AG04449 (cell line): ENCODE data around the gene RTKN.
A peak's percentile ranks its signal among the peaks of the same experiment; 100 is the strongest.

Experiments used
- CTCF ChIA-PET: fragments of 350-600 bp; formaldehyde crosslinking; extraction: SDS; loops from one replicate; lab custom pipeline; 2021; ENCODE audit warnings: antibody characterized with exemption; lab: Yijun Ruan, JAX
- POLR2A ChIA-PET: fragments of 400-600, 350-600 bp; formaldehyde crosslinking; extraction: SDS; loops from one replicate; lab custom pipeline; 2020; ENCODE audit warnings: antibody characterized with exemption, inconsistent platforms; lab: Yijun Ruan, JAX
- DNase-seq: peaks from one replicate; pipeline ENCODE4 v3.0.0-alpha.2; 2010; ENCODE audit warnings: low read depth, low spot score
- H3K4me3 ChIP-seq: 2 replicates; pipeline ENCODE4 v1.5.1; 2011; ENCODE audit warnings: low read depth, mild to moderate bottlenecking, control low read depth, low read length
- TF ChIP-seq, protein P1 (sequence below): IDR thresholded peaks from one replicate; pipeline ENCODE4 v1.5.1; 2011; ENCODE audit warnings: mild to moderate bottlenecking, moderate library complexity, low read length, control low read depth, inconsistent platforms; ENCODE audit not compliant: insufficient read depth; ENCODE audit errors: missing control alignments

RTKN gene

DNA sequence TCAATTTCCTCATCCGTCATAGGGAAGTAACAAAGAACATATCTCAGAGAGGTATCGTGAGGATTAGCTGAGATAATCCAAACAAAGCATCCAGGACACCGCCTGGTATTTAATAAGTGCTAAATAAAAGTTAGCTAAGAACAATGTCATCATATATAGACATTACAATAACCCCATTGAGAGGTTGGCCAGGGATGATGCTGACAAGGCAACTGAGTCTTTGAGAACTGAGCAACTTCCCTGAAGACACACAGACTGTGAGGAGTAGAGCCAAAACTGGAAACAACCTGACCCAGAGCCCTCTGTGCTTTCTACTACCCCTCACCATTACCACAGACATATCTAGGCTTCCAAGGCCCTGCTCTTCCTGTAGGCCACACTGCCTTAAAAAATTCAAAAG is 60.0 kb downstream of the RTKN start:
- ChIA-PET POLR2A (interaction anchor here (1.0 kb wide), 1 partner anchor 9 kb away, joined by 4 read pairs; no protein-coding TSS in a partner anchor), CTCF (interaction anchor here (1.3 to 2.4 kb wide), 2 partner anchors 11 to 47 kb away, joined by 10 to 47 read pairs; no protein-coding TSS in a partner anchor)
- no peak for DNase-seq
- H3K4me3 ChIP-seq = no peak overlapping the region
- TF ChIP-seq, protein P1, sequence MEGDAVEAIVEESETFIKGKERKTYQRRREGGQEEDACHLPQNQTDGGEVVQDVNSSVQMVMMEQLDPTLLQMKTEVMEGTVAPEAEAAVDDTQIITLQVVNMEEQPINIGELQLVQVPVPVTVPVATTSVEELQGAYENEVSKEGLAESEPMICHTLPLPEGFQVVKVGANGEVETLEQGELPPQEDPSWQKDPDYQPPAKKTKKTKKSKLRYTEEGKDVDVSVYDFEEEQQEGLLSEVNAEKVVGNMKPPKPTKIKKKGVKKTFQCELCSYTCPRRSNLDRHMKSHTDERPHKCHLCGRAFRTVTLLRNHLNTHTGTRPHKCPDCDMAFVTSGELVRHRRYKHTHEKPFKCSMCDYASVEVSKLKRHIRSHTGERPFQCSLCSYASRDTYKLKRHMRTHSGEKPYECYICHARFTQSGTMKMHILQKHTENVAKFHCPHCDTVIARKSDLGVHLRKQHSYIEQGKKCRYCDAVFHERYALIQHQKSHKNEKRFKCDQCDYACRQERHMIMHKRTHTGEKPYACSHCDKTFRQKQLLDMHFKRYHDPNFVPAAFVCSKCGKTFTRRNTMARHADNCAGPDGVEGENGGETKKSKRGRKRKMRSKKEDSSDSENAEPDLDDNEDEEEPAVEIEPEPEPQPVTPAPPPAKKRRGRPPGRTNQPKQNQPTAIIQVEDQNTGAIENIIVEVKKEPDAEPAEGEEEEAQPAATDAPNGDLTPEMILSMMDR = no peak

- POLR2A ChIA-PET = interaction anchor here (0.6 to 1.5 kb wide), 4 partner anchors 8 to 150 kb away, joined by 3 to 5 read pairs (median 4); partner anchors contain the start of genes AUP1 and HTRA2
- TF ChIP-seq, protein P1 = no peak
- CTCF ChIA-PET = interaction anchor here (0.9 to 6.7 kb wide), 3 partner anchors 8 to 45 kb away, joined by 3 to 51 read pairs (median 8); no protein-coding TSS in a partner anchor
- peak; percentile 23 for DNase-seq
- H3K4me3 ChIP-seq = peak within 1 kb of the TSS; percentile 68
These were observed 61.6 kb downstream of the RTKN start, which contains the start of gene DCTN1 for GRCh38 chr2:74379851-74380789. TSS of gene DCTN1 (minus strand) at chr2:74380311. CDS start at chr2:74380037, 274 bp downstream.

DNA sequence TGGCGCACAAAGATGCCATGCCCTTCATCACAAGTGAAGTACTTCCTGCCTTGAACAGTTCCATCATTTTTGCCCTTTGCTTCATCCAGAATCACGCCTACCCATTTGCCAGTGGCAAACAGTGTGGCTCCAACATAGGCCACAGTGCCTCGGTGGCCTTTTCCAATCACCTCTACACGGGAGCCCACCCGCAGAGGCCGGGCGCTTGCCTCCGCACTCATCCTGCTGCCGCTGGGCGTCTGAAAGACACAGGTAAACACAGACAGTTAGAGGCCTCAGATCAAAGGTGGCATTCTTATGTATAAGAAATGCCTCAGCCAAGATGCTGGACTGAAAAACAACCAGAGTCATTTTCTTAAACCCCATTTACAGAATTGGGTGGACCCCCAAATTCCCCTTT is 63.7 kb downstream of the RTKN start:
- ChIA-PET CTCF (interaction anchor here (6.7 kb wide), 1 partner anchor 14 kb away, joined by 51 read pairs; no protein-coding TSS in a partner anchor), POLR2A (no interaction called here)
- H3K4me3 ChIP-seq = no peak overlapping the region
- TF ChIP-seq, protein P1 = no peak
- no peak for DNase-seq

DNA sequence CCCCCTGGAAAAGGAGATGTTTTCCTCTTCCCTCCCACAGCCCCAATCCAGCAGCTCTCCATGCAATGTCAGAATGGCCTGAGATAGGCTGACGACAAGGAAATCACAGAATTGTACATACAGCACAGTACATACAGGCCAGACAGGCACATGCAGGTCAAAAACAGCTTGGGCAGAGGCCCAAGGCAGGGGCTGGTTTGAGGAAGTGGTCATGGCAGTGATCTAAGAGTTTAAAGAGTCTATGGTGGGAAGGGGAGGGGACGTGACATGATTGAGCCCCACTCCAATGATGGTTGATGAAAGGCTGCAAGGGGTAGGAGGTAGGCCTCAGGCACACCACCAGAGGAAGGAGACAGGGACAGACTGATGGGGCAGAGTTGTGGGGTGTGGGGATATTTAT is 65.9 kb downstream of the RTKN start:
- no peak overlapping the region for H3K4me3 ChIP-seq
- POLR2A ChIA-PET = no interaction called here
- no peak for DNase-seq
- TF ChIP-seq, protein P1 = no peak
- CTCF ChIA-PET = interaction anchor here (1.0 to 6.7 kb wide), 3 partner anchors 10 to 41 kb away, joined by 3 to 51 read pairs (median 27); no protein-coding TSS in a partner anchor
